HEK293T (cell line): ENCODE measurements around the gene HS6ST1.

ENCODE experiments used
- NFRKB ChIP-seq: fragments of 450-650 bp; IDR thresholded peaks from 2 replicates; pipeline ENCODE4 v1.6.1; 2016; ENCODE audit warnings: mild to moderate bottlenecking, moderate library complexity
- SUZ12 ChIP-seq: fragments of 450-650 bp; IDR thresholded peaks from 2 replicates; pipeline ENCODE4 v1.6.1; 2016; ENCODE audit warnings: mild to moderate bottlenecking

DNA sequence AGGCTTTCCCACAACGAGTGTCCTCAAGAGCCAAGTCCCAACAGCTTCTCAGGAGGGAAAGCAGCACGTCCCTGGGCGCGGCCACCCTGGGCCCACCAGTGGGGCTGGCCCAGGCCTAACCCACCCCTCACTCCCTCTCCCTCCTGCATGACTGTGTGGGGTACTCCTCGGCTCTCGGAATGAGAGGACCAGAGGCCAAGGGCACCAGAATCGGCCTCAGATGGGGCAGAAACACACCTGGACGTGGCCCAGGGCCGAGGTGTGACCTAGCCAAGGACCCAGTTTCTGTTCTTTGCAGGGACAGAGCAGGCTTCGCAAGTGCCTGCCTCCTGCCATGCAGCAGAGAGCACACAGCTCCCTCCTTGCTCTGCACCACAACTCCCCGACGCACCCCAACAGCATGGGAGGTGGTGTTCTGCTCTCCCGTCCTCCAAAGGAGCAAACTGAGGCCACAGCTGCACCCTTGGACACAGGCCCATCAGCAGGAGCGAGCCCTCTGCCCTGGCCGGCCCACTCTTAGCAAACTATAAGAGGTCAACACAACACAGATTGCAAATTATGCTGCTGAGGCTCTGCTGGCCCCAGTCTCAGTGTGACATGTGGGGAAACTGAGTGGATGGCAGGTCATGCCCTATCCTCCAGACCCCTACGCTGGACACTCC, 19.7 kb downstream of the HS6ST1 start:
- TF ChIP-seq NFRKB, result no peak
- TF ChIP-seq SUZ12, result no peak
